GM19324 (cell line): ENCODE data around the gene TAF11L3.
"Not testable (repeated sequence)": the region's sequence is repeated elsewhere in the genome, so short reads cannot be mapped to it uniquely, and the experiment has no call there.

ENCODE experiments used
- ATAC-seq: cut with Tn5 transposase; IDR thresholded peaks from one replicate; pipeline ENCODE4 v1.9.1; 2021; ENCODE audit warnings: mild to moderate bottlenecking, moderate library complexity; ENCODE audit not compliant: unreplicated experiment, low FRiP score

TAF11L3 gene

GRCh38 chr5:17518067-17518466 is at the start of gene TAF11L3:
Gene TAF11L3, plus strand, starts transcription at chr5:17518367.
- ATAC-seq, result not testable (repeated sequence)

GRCh38 chr5:17470064-17470463 is 48.1 kb upstream of the TAF11L3 start:
- no peak for ATAC-seq

DNA sequence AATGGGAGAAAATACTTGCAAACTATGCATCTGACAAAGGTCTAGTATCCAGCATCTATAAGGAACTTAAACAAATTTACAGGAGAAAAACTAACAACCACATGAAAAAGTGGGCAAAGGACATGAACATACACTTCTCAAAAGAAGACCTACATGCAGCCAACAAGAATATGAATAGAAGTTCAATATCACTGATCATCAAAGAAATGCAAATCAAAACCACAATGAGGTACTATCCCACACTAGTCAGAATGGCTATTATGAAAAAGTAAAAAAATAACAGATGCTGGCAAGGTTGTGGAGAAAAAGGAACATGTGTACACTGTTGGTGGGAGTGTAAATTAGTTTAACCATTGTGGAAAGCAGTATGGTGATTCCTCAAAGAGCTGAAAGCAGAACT is 43.1 kb upstream of the TAF11L3 start:
- ATAC-seq, result not testable (repeated sequence)

GRCh38 chr5:17477043-17477442 is 41.1 kb upstream of the TAF11L3 start:
- no peak for ATAC-seq

- ATAC-seq, result no peak
Measured at GRCh38 chr5:17477573-17478265, 40.4 kb upstream of the TAF11L3 start.

GRCh38 chr5:17481378-17481777 is 36.8 kb upstream of the TAF11L3 start:
- no peak for ATAC-seq

- no peak for ATAC-seq
Measured at GRCh38 chr5:17482790-17483189, 35.4 kb upstream of the TAF11L3 start.

DNA sequence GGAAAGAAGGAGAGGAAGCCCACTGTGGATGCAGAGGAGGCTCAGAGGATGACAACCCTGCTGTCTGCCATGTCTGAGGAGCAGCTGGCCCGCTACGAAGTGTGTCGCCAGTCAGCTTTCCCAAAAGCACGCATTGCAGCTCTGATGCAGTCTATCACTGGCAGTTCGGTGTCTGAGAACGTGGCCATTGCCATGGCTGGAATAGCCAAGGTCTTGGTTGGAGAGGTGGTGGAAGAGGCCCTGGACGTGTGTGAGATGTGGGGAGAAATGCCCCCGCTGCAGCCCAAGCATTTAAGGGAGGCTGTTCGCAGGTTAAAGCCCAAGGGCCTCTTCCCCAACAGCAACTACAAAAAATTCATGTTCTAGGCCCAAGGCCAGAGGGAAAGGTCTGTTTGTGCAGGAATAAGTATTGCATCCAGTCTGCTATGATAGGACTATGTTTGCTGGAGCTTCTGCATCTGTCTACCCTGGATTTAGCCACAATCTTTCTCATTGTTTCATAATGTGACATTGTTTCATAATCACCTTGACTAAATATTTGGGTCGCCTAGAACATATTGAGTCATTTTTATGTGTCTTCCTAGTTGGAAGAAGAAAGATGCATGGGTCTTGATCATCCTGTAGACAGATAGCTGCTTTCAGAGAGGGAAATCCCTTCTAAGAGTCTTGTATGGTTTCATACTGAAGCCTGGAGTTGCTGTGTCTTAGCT is 31.5 kb upstream of the TAF11L3 start:
- not testable (repeated sequence) for ATAC-seq

DNA sequence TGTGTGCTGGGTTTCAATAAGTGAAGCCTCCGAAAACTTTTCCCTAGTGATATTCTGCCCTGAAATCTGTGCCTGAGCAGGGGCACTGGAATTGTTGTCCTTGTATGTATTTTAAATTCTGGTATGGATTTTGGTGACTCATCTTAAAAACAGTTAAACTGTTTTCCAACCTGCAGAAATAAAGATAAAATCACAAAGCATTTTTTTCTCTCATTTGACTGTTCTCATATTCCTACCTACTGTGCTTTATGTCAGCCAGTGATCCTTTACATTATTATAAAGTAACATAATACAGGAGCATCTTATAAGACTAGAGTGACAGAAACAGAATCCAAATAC is 31.0 kb upstream of the TAF11L3 start:
- no peak for ATAC-seq

- ATAC-seq, result not testable (repeated sequence)
Measured at GRCh38 chr5:17491257-17491656, 26.9 kb upstream of the TAF11L3 start.

DNA sequence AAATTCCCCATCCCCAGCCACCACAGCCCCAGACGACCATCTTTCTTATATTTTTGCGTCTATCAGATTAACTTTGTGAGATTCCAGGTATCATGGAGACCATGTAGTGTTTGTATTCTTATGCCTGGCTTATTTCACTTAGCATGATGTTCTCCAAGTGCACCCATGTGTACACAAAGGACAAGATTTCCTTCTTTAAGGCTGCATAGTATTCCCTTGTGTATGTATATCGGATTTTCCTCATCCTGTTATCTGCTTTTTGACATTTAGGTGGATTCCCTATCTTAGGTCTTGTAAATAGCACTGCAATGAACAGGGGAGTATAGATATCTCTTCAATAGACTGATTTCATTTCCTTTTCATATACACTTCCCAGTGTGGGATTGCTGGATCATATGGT is 25.4 kb upstream of the TAF11L3 start:
- ATAC-seq, result no peak

GRCh38 chr5:17497446-17497845 is 20.7 kb upstream of the TAF11L3 start:
- no peak for ATAC-seq

DNA sequence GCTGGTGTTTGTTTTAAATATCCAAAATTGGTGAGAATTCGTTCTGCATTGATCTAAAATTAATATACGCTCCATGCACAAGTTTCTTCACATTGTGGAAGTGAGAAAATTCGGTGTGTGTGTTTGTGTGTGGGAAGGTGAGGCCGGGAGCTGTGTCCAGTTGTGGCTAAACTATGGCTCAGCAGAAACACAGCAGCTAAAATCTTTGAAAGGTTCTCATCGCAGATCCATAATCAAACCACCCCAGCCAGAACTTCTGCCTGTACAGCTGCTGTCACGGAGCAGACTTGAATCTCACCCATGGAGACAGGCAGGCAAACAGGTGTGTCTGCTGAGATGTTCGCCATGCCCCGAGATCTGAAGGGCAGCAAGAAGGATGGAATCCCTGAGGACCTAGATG is 20.2 kb upstream of the TAF11L3 start, which contains the start of gene TAF11L2:
Gene TAF11L2 (plus strand): TSS at position 301 of the 400 bp plus-strand sequence.
- not testable (repeated sequence) for ATAC-seq

- no peak for ATAC-seq
Measured at GRCh38 chr5:17511775-17512325, 6.3 kb upstream of the TAF11L3 start.

GRCh38 chr5:17517526-17517925 is 641 bp upstream of the TAF11L3 start:
- not testable (repeated sequence) for ATAC-seq

- ATAC-seq, result not testable (repeated sequence)
Measured at GRCh38 chr5:17519508-17519907, 1.3 kb downstream of the TAF11L3 start.

DNA sequence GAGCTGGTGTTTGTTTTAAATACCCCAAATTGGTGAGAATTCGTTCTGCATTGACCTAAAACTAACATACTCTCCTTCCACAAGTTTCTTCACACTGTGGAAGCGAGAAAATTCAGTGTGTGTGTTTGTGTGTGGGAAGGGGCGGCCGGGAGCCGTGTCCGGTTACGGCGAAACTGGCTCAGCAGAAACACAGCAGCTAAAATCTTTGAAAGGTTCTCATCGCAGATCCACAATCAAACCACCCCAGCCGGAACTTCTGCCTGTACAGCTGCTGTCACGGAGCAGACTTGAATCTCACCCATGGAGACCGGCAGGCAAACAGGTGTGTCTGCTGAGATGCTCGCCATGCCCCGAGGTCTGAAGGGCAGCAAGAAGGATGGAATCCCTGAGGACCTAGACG is 3.3 kb downstream of the TAF11L3 start, which contains the start of gene TAF11L4:
Gene TAF11L4 (plus strand): TSS at position 301 of the 400 bp plus-strand sequence.
- not testable (repeated sequence) for ATAC-seq

DNA sequence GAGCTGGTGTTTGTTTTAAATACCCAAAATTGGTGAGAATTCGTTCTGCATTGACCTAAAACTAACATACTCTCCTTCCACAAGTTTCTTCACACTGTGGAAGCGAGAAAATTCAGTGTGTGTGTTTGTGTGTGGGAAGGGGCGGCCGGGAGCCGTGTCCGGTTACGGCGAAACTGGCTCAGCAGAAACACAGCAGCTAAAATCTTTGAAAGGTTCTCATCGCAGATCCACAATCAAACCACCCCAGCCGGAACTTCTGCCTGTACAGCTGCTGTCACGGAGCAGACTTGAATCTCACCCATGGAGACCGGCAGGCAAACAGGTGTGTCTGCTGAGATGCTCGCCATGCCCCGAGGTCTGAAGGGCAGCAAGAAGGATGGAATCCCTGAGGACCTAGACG is 6.8 kb downstream of the TAF11L3 start, which contains the start of gene TAF11L5:
Gene TAF11L5 (plus strand): TSS at position 301 of the 400 bp plus-strand sequence.
- ATAC-seq, result not testable (repeated sequence)

GRCh38 chr5:17526504-17526903 is 8.3 kb downstream of the TAF11L3 start:
- not testable (repeated sequence) for ATAC-seq

DNA sequence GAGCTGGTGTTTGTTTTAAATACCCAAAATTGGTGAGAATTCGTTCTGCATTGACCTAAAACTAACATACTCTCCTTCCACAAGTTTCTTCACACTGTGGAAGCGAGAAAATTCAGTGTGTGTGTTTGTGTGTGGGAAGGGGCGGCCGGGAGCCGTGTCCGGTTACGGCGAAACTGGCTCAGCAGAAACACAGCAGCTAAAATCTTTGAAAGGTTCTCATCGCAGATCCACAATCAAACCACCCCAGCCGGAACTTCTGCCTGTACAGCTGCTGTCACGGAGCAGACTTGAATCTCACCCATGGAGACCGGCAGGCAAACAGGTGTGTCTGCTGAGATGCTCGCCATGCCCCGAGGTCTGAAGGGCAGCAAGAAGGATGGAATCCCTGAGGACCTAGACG is 10.2 kb downstream of the TAF11L3 start, which contains the start of gene TAF11L6:
Gene TAF11L6 (plus strand): TSS at position 301 of the 400 bp plus-strand sequence.
- not testable (repeated sequence) for ATAC-seq
